ENCODE data around the gene SLC35E4.
"Not testable (repeated sequence)": the region's sequence is repeated elsewhere in the genome, so short reads cannot be mapped to it uniquely, and the experiment has no call there.

SLC35E4 gene

GRCh38 chr22:30612789-30613188, 22.8 kb upstream of the SLC35E4 start:
- no peak for DNase-seq (ENCODE audit: low read depth)

- DNase-seq (ENCODE audit: low read depth) = no peak
Observed at GRCh38 chr22:30614268-30614667, 21.3 kb upstream of the SLC35E4 start.

GRCh38 chr22:30614879-30615278, 20.7 kb upstream of the SLC35E4 start:
- DNase-seq (ENCODE audit: low read depth) = no peak

GRCh38 chr22:30615543-30615954, 20.0 kb upstream of the SLC35E4 start:
- DNase-seq (ENCODE audit: low read depth) = no peak

GRCh38 chr22:30617819-30618218, 17.8 kb upstream of the SLC35E4 start:
- no peak for DNase-seq (ENCODE audit: low read depth)

- not testable (repeated sequence) for DNase-seq (ENCODE audit: low read depth)
Observed at GRCh38 chr22:30619909-30620308, 15.7 kb upstream of the SLC35E4 start.

GRCh38 chr22:30626413-30626812, 9.2 kb upstream of the SLC35E4 start:
- no peak for DNase-seq (ENCODE audit: low read depth)

GRCh38 chr22:30627471-30627870, 8.1 kb upstream of the SLC35E4 start:
- DNase-seq (ENCODE audit: low read depth) = no peak

GRCh38 chr22:30628491-30628890, 7.1 kb upstream of the SLC35E4 start:
- no peak for DNase-seq (ENCODE audit: low read depth)

GRCh38 chr22:30631469-30631868, 4.1 kb upstream of the SLC35E4 start:
- DNase-seq (ENCODE audit: low read depth) = not testable (repeated sequence)

GRCh38 chr22:30634471-30635233, 929 bp upstream of the SLC35E4 start:
- peak; percentile 84 for DNase-seq (ENCODE audit: low read depth)

GRCh38 chr22:30636226-30637077, 871 bp downstream of the SLC35E4 start:
- no peak for DNase-seq (ENCODE audit: low read depth)

GRCh38 chr22:30637701-30638114, 2.1 kb downstream of the SLC35E4 start:
- DNase-seq (ENCODE audit: low read depth) = no peak

GRCh38 chr22:30640361-30640760, 4.8 kb downstream of the SLC35E4 start:
- DNase-seq (ENCODE audit: low read depth) = no peak

- no peak for DNase-seq (ENCODE audit: low read depth)
Observed at GRCh38 chr22:30640839-30641430, 5.4 kb downstream of the SLC35E4 start.

GRCh38 chr22:30643055-30643875, 7.7 kb downstream of the SLC35E4 start:
- DNase-seq (ENCODE audit: low read depth) = no peak

GRCh38 chr22:30646518-30647160, 11.1 kb downstream of the SLC35E4 start:
- DNase-seq (ENCODE audit: low read depth) = no peak

GRCh38 chr22:30647536-30647935, 12.0 kb downstream of the SLC35E4 start:
- no peak for DNase-seq (ENCODE audit: low read depth)

GRCh38 chr22:30648825-30649224, 13.2 kb downstream of the SLC35E4 start:
- DNase-seq (ENCODE audit: low read depth) = no peak

GRCh38 chr22:30649430-30650007, 13.9 kb downstream of the SLC35E4 start:
- peak; percentile 83 for DNase-seq (ENCODE audit: low read depth)

- no peak for DNase-seq (ENCODE audit: low read depth)
Observed at GRCh38 chr22:30650508-30651116, 15.0 kb downstream of the SLC35E4 start.

Data from activated T-cell treated with anti-CD3 and anti-CD28 coated beads for 24 hours (primary cell).